ENCODE results near the gene PPP1R14C. TPM values are rescaled to one million over a fixed set of nuclear protein-coding genes. Genes with fewer than 3 reads are reported as not detected.

Gene PPP1R14C
- total and polyA plus RNA-seq, 2 of the 13 experiments (the other 11 are each of a cell fraction or from before 2014, with no cell fraction given), result not detected

- TF ChIP-seq ZNF646 (CRISPR knock-in tag; IDR thresholded peaks at IDR 0.05), result no peak
- TF ChIP-seq RFX3 (CRISPR knock-in tag; IDR thresholded peaks at IDR 0.05), result no peak
- no peak for TF ChIP-seq ELF1 (CRISPR knock-in tag; IDR thresholded peaks at IDR 0.05)
- no peak for TF ChIP-seq AKAP8 (CRISPR knock-in tag; IDR thresholded peaks at IDR 0.05)
- no peak for TF ChIP-seq MIER2 (CRISPR knock-in tag; IDR thresholded peaks at IDR 0.05)
- no peak for TF ChIP-seq ZNF20 (CRISPR knock-in tag; IDR thresholded peaks at IDR 0.05)
- no peak for TF ChIP-seq ZNF367 (CRISPR knock-in tag; IDR thresholded peaks at IDR 0.05; ENCODE audit: borderline replicate concordance)
- no peak for TF ChIP-seq AHR (CRISPR knock-in tag; IDR thresholded peaks at IDR 0.05)
- no peak overlapping the region for H3K27ac ChIP-seq (ENCODE audit: extremely low read length, insufficient read depth, low read length)
- no peaks in the 10 kb centered on the region for H3K4me1 ChIP-seq (ENCODE audit: insufficient read depth, low read length)
- H3K79me2 ChIP-seq (ENCODE audit: insufficient read depth, low read length), result no peaks in the 10 kb centered on the region
- POLR2A ChIA-PET, result no interaction called here
- H3K4me2 ChIP-seq (ENCODE audit: low read depth, low read length), result no peak overlapping the region
- no peak for FAIRE-seq
- H2AFZ ChIP-seq (ENCODE audit: low read length), result no peak overlapping the region
- no peaks in the 10 kb centered on the region for H3K36me3 ChIP-seq (replicated peaks in 1 of 2; ENCODE audit: control insufficient read depth in 1 of 2, insufficient read depth in 2 of 2, low read length in 2 of 2)
- no peaks in the 10 kb centered on the region for H4K20me1 ChIP-seq (ENCODE audit: insufficient read depth, low read length)
- no peaks in the 10 kb centered on the region for H3K9me3 ChIP-seq (ENCODE audit: low read length)
- DNase-seq (ENCODE audit: low spot score), result no peak
- BruUV-seq (replicated peaks), result no TSS peak
- 18% methylated on average over 6 of the region's 6 CpGs for WGBS (ENCODE audit: low lambda C conversion rate)
- CTCF ChIA-PET (ENCODE audit: low intra/inter-chr PET ratio, low total read pairs), result no interaction called here
- in situ Hi-C loops (cut with HindIII; ENCODE audit: extremely low pct_ligation_motif_present, low pct_unique_long_range_greater_than_20kb), result no loop called here
- intact Hi-C loops (cut with micrococcal nuclease; ENCODE audit: unreplicated experiment), result no loop called here
- no peak overlapping the region for H3K4me3 ChIP-seq (replicated peaks in 1 of 3; ENCODE audit: insufficient read depth in 1 of 3, low read depth in 2 of 3, low read length in 3 of 3)
- ATAC-seq, result no peak
- no peak overlapping the region for H3K9ac ChIP-seq (ENCODE audit: insufficient read depth, low read depth, low read length)
- H3K27me3 ChIP-seq (ENCODE audit: control insufficient read depth in 1 of 2, insufficient read depth in 2 of 2, low read length in 2 of 2), result no peaks in the 10 kb centered on the region
Observed at GRCh38 chr6:150220634-150221551, 78.0 kb downstream of the PPP1R14C start.

Data from HepG2 (cell line).